SW 1271 (cell line): ENCODE measurements around the gene ADPRHL1.
"Not testable (repeated sequence)": the region's sequence is repeated elsewhere in the genome, so short reads cannot be mapped to it uniquely, and the experiment has no call there.

Source experiments
- DNase-seq, 2 experiments: peaks; one replicate each; lab custom pipeline; 2025; lab: John Stamatoyannopoulos, UW

The ADPRHL1 gene

GRCh38 chr13:113401452-113402415 is 51.6 kb downstream of the ADPRHL1 start:
- DNase-seq, result no peak

GRCh38 chr13:113400621-113401451 is 52.5 kb downstream of the ADPRHL1 start:
- no peak for DNase-seq

GRCh38 chr13:113399755-113400149 is 53.5 kb downstream of the ADPRHL1 start:
- DNase-seq, result no peak

- no peak for DNase-seq
These were observed 54.1 kb downstream of the ADPRHL1 start for GRCh38 chr13:113398963-113399754.

- DNase-seq, result no peak
These were observed 55.5 kb downstream of the ADPRHL1 start for GRCh38 chr13:113397608-113398425.

- DNase-seq, result no peak
These were observed 59.0 kb downstream of the ADPRHL1 start for GRCh38 chr13:113394339-113394640.

GRCh38 chr13:113393563-113394338 is 59.5 kb downstream of the ADPRHL1 start:
- DNase-seq, result peak in 1 of 2 experiments; percentile 23

GRCh38 chr13:113393226-113393562 is 60.1 kb downstream of the ADPRHL1 start:
- no peak for DNase-seq

GRCh38 chr13:113390874-113391497 is 62.3 kb downstream of the ADPRHL1 start:
- DNase-seq, result no peak

GRCh38 chr13:113389586-113389985 is 63.7 kb downstream of the ADPRHL1 start:
- not testable (repeated sequence) for DNase-seq

GRCh38 chr13:113387396-113387795 is 65.9 kb downstream of the ADPRHL1 start:
- DNase-seq, result no peak

- no peak for DNase-seq
These were observed 70.2 kb downstream of the ADPRHL1 start for GRCh38 chr13:113383089-113383488.

GRCh38 chr13:113382542-113382941 is 70.7 kb downstream of the ADPRHL1 start:
- DNase-seq, result not testable (repeated sequence)

GRCh38 chr13:113378825-113379224 is 74.5 kb downstream of the ADPRHL1 start:
- DNase-seq, result no peak

- no peak for DNase-seq
These were observed 78.6 kb downstream of the ADPRHL1 start for GRCh38 chr13:113374511-113375175.

- no peak for DNase-seq
These were observed 79.3 kb downstream of the ADPRHL1 start for GRCh38 chr13:113373811-113374485.

GRCh38 chr13:113371701-113372100 is 81.6 kb downstream of the ADPRHL1 start:
- not testable (repeated sequence) for DNase-seq

GRCh38 chr13:113371061-113371460 is 82.2 kb downstream of the ADPRHL1 start:
- no peak for DNase-seq

GRCh38 chr13:113369881-113370280 is 83.4 kb downstream of the ADPRHL1 start:
- DNase-seq, result no peak
